B cell (primary cell): ENCODE results near the gene PTGES2. TPM values are rescaled to one million over a fixed set of nuclear protein-coding genes. Genes with fewer than 3 reads are reported as not detected.

Source experiments
- ATAC-seq: fragments of 200-7000 bp; cut with Tn5 transposase; one replicate; pipeline ENCODE4 v1.10.0; 2021; ENCODE audit warnings: low read depth, mild to moderate bottlenecking, moderate number of reproducible peaks, moderate library complexity
- CTCF ChIA-PET: fragments of 350-600 bp; sonication (Branson Sonifier 250); formaldehyde crosslinking; loops from one replicate; lab custom pipeline; 2021; ENCODE audit warnings: antibody characterized with exemption, inconsistent platforms; lab: Charles Lee
- POLR2A ChIA-PET: fragments of 350-600 bp; sonication (Branson Sonifier 250); formaldehyde crosslinking; loops from one replicate; lab custom pipeline; 2021; ENCODE audit warnings: antibody characterized with exemption; lab: Charles Lee
- DNase-seq: peaks from one replicate; pipeline ENCODE4 v3.0.0; 2013
- H2AFZ ChIP-seq: 2 replicates; pipeline ENCODE4 v1.6.1; 2012; ENCODE audit warnings: mild to moderate bottlenecking, low read depth, low read length; ENCODE audit not compliant: insufficient read depth, poor library complexity, severe bottlenecking
- H3K27ac ChIP-seq, 2 donors: 1 replicate in 1 of 2; 2 replicates in 1 of 2; pipeline ENCODE4 v1.5.1; 2012 to 2013; ENCODE audit warnings: low read length in 2 of 2, mild to moderate bottlenecking in 2 of 2, moderate library complexity in 1 of 2
- H3K27me3 ChIP-seq, 4 experiments: fragments of 200-600 bp in 1 of 4; sonication (generic) in 1 of 4; replicated peaks in 1 of 4; 1 replicate in 2 of 4; 2 replicates in 2 of 4; pipeline versions ENCODE4 v1.6.1 to v1.7.0; 2013 to 2016; ENCODE audit warnings: low read length in 3 of 4, mild to moderate bottlenecking in 2 of 4, mixed read lengths in 1 of 4, moderate library complexity in 1 of 4; ENCODE audit not compliant: insufficient read depth in 4 of 4, control insufficient read depth in 3 of 4; ENCODE audit errors: control extremely low read depth in 1 of 4
- H3K36me3 ChIP-seq, 2 experiments: replicated peaks in 1 of 2; 1 replicate in 1 of 2; 2 replicates in 1 of 2; pipeline versions ENCODE4 v1.6.1 to v1.7.1; 2013; ENCODE audit warnings: low read length in 1 of 2; ENCODE audit not compliant: insufficient read depth in 2 of 2, control insufficient read depth in 1 of 2; ENCODE audit errors: control extremely low read depth in 1 of 2, extremely low read depth in 1 of 2
- H3K4me1 ChIP-seq, 2 donors: fragments of 200-600 bp in 1 of 2; sonication (generic) in 1 of 2; 1 replicate in 1 of 2; 2 replicates in 1 of 2; pipeline versions ENCODE4 v1.5.1 to v1.6.1; 2013 to 2017; ENCODE audit warnings: low read length in 2 of 2; ENCODE audit not compliant: control insufficient read depth in 2 of 2, insufficient read depth in 2 of 2
- H3K4me2 ChIP-seq: replicated peaks from 2 replicates; pipeline ENCODE3; 2012; ENCODE audit warnings: mild to moderate bottlenecking, low read depth, low read length; ENCODE audit not compliant: poor library complexity, severe bottlenecking
- H3K4me3 ChIP-seq, 5 experiments: fragments of 200-600 bp in 1 of 5; sonication (generic) in 1 of 5; 1 replicate in 3 of 5; 2 replicates in 2 of 5; pipeline versions ENCODE4 v1.5.1 to v1.7.0; 2011 to 2016; ENCODE audit warnings: low read length in 4 of 5, mild to moderate bottlenecking in 4 of 5, low read depth in 2 of 5, control low read depth in 1 of 5, moderate library complexity in 1 of 5; ENCODE audit not compliant: insufficient read depth in 1 of 5; ENCODE audit errors: control extremely low read depth in 1 of 5, extremely low read depth in 1 of 5
- H3K79me2 ChIP-seq: fragments of 200-600 bp; sonication (generic); one replicate; pipeline ENCODE4 v1.6.0; 2016; ENCODE audit warnings: low read length; ENCODE audit not compliant: control insufficient read depth, insufficient read depth
- H3K9ac ChIP-seq: fragments of 200-600 bp; sonication (generic); 2 replicates; pipeline ENCODE4 v1.6.1; 2017; ENCODE audit warnings: mild to moderate bottlenecking, low read length, moderate library complexity
- H3K9me3 ChIP-seq, 3 donors: one replicate each; pipeline versions ENCODE4 v1.6.1 to v1.7.1; 2013; ENCODE audit warnings: low read length in 2 of 3; ENCODE audit not compliant: control insufficient read depth in 2 of 3, insufficient read depth in 1 of 3; ENCODE audit errors: control extremely low read depth in 1 of 3
- H4K20me1 ChIP-seq: 2 replicates; pipeline ENCODE4 v1.6.0; 2012; ENCODE audit warnings: mild to moderate bottlenecking, low read length; ENCODE audit not compliant: insufficient read depth, control insufficient read depth, poor library complexity, severe bottlenecking
- H3K27ac Mint-ChIP-seq: one replicate; pipeline ENCODE4 v1.8.0; 2021; ENCODE audit warnings: mixed read lengths
- H3K27me3 Mint-ChIP-seq: one replicate; pipeline ENCODE4 v1.8.0; 2021; ENCODE audit warnings: mixed read lengths
- H3K4me1 Mint-ChIP-seq: one replicate; pipeline ENCODE4 v1.8.0; 2021; ENCODE audit warnings: mixed read lengths
- H3K4me3 Mint-ChIP-seq: one replicate; pipeline ENCODE4 v1.8.0; 2021; ENCODE audit warnings: mixed read lengths
- H3K9me3 Mint-ChIP-seq: one replicate; pipeline ENCODE4 v1.8.0; 2022; ENCODE audit warnings: mixed read lengths; ENCODE audit not compliant: insufficient read depth
- EZH2 ChIP-seq: IDR thresholded peaks from 2 replicates; pipeline ENCODE4 v1.6.1; 2012; ENCODE audit warnings: borderline replicate concordance, low read depth, mild to moderate bottlenecking, moderate library complexity, low read length; ENCODE audit not compliant: insufficient read depth, poor library complexity, severe bottlenecking
- WGBS: methylation state at CpG from one replicate; pipeline ENCODE4 v1.1.5; 2013; ENCODE audit warnings: missing lambda C conversion rate; ENCODE audit not compliant: insufficient coverage; 5-methylcytosine and 5-hydroxymethylcytosine counted together
- intact Hi-C: fragments of 100-400 bp; cut with micrococcal nuclease; formaldehyde crosslinking; loops from one replicate; pipeline ENCODE4 v1.10.0; 2022
- polyA plus RNA-seq: library from polyadenylated mRNA; depleted of rRNA; stranded (reverse); fragments of >200 nt; gene quantifications from 2 replicates; pipeline ENCODE4 v1.2.3, GENCODE V29; 2012
- total RNA-seq, 2 donors: library from RNA; stranded (reverse); fragments of 120-200 nt in 1 of 2; gene quantifications; 1 replicate in 1 of 2; 2 replicates in 1 of 2; pipeline versions ENCODE4 v1.2.3 to v1.2.4, GENCODE V29; 2013 to 2022
- TF ChIP-seq, protein P1 (sequence below): fragments of 200-600 bp; IDR thresholded peaks from one replicate; pipeline ENCODE4 v1.8.0; 2022; ENCODE audit warnings: antibody characterized with exemption, mild to moderate bottlenecking

The PTGES2 gene
- total and polyA plus RNA-seq, 2 donors (not counting 1 experiment from before 2014, with no cell fraction given), result 77.8 to 113 TPM

DNA sequence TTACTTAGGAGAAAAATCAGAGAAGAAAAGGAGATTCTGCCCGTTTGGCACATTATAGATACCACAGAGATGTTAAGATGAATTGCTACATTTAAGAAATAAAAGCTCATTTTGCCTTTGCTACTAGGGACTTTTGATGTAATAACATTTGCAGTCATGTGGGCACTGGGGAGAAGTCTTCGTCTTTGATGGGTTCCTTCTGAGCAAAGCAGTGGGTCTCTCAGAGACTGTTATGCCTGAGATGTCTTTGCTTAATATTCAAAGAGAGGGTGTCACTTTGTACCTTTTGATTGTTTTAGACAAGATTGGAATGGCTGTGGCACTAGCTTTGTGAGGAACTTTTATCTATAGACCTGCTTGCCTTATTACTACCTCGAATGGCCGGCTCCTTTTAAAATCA is 34.5 kb downstream of the PTGES2 start:
- Mint-ChIP-seq H3K4me1 (peaks cover 41% of the 10 kb centered on the region), H3K27me3 (no peaks in the 10 kb centered on the region), H3K9me3 (no peaks in the 10 kb centered on the region), H3K27ac (peak overlapping the region; percentile 98), H3K4me3 (peak overlapping the region; percentile 49)
- H3K27ac ChIP-seq, result peak overlapping the region; percentile 75 to 94
- intact Hi-C loops, result no loop called here
- H3K9me3 ChIP-seq, result no peaks in the 10 kb centered on the region
- no peak for ATAC-seq
- TF ChIP-seq, protein P1, sequence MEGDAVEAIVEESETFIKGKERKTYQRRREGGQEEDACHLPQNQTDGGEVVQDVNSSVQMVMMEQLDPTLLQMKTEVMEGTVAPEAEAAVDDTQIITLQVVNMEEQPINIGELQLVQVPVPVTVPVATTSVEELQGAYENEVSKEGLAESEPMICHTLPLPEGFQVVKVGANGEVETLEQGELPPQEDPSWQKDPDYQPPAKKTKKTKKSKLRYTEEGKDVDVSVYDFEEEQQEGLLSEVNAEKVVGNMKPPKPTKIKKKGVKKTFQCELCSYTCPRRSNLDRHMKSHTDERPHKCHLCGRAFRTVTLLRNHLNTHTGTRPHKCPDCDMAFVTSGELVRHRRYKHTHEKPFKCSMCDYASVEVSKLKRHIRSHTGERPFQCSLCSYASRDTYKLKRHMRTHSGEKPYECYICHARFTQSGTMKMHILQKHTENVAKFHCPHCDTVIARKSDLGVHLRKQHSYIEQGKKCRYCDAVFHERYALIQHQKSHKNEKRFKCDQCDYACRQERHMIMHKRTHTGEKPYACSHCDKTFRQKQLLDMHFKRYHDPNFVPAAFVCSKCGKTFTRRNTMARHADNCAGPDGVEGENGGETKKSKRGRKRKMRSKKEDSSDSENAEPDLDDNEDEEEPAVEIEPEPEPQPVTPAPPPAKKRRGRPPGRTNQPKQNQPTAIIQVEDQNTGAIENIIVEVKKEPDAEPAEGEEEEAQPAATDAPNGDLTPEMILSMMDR, result no peak
- no peak for TF ChIP-seq EZH2
- peaks cover 63% of the 10 kb centered on the region for H4K20me1 ChIP-seq
- no peak overlapping the region for H3K4me3 ChIP-seq
- peaks cover 31 to 42% of the 10 kb centered on the region in 2 donors for H3K4me1 ChIP-seq
- H3K36me3 ChIP-seq, result peaks cover 2 to 4% of the 10 kb centered on the region in 2 experiments
- peak overlapping the region; percentile 59 for H3K4me2 ChIP-seq
- H2AFZ ChIP-seq, result no peak overlapping the region
- no peaks in the 10 kb centered on the region for H3K27me3 ChIP-seq
- DNase-seq, result no peak
- WGBS, result 37% methylated on average over 3 of the region's 4 CpGs
- peak overlapping the region; percentile 28 for H3K9ac ChIP-seq
- ChIA-PET POLR2A (interaction anchor here (1.2 kb wide), 1 partner anchor 22 kb away, joined by 4 read pairs; no protein-coding TSS in a partner anchor), CTCF (interaction anchor here (1.0 to 5.7 kb wide), 5 partner anchors 9 to 150 kb away, joined by 3 to 44 read pairs (median 7); partner anchors contain the start of gene SLC25A25)
- peaks cover 74% of the 10 kb centered on the region for H3K79me2 ChIP-seq

DNA sequence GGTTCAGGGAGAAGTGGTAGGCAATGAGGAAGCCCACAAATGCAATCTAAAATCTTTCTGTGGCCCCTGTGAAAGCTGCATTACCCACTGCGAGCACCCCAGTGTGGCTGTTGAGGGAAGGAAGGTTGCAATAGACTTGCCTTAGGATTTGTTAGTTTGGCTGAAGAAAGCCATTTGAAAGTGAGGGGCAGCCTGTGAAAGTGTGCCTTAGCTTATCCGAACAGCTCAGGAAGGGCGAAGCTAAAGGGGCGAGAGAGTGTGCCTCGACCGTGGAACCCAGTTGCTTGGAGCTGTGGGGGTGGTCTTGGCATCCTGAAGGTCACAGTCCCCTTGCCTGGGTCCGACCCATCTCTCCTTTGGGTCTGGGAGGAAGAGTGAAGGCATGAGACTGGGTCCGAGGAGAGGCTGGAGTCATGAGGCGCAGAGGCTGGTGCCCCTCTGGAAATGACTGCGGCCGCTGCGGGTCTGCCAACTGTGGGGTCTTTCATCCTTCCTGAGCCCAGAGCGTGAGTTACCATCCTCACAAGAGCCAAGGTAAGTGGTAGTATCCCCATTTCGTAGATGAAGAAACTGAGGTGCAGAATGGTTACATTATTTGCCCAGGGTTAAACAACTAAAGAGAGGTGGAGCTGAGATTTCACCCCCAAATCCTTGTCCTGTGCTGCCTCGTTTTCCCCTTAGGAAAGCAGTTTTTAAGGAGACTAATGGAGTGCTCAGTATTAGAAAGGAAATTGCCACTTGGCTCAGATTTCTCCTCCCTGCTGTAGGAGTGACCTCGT is 35.1 kb downstream of the PTGES2 start:
- Histone ChIP-seq H4K20me1 (peaks cover 59% of the 10 kb centered on the region), H3K36me3 (peaks cover 2 to 4% of the 10 kb centered on the region in 2 experiments), H3K9ac (no peak overlapping the region), H3K9me3 (no peaks in the 10 kb centered on the region), H3K4me1 (peaks cover 31 to 39% of the 10 kb centered on the region in 2 donors), H3K27me3 (no peaks in the 10 kb centered on the region), H3K4me3 (no peak overlapping the region), H2AFZ (no peak overlapping the region), H3K27ac (peak overlapping the region in 1 of 2 donors; percentile 94), H3K4me2 (no peak overlapping the region), H3K79me2 (peaks cover 74% of the 10 kb centered on the region)
- ChIA-PET CTCF (interaction anchor here (0.9 to 5.7 kb wide), 7 partner anchors 8 to 150 kb away, joined by 3 to 44 read pairs (median 6); partner anchors contain the start of gene SLC25A25), POLR2A (interaction anchor here (1.2 kb wide), 1 partner anchor 23 kb away, joined by 4 read pairs; no protein-coding TSS in a partner anchor)
- intact Hi-C loops, result no loop called here
- Mint-ChIP-seq H3K27ac (peak overlapping the region; percentile 98), H3K9me3 (no peaks in the 10 kb centered on the region), H3K4me1 (peaks cover 46% of the 10 kb centered on the region), H3K27me3 (no peaks in the 10 kb centered on the region), H3K4me3 (no peak overlapping the region)
- ATAC-seq, result no peak
- TF ChIP-seq, protein P1, result no peak
- no peak for TF ChIP-seq EZH2
- DNase-seq, result no peak
- WGBS, result 100% methylated on average over 7 of the region's 16 CpGs
